ENCODE measurements around the gene SPTY2D1.

- TF ChIP-seq POLR2A (IDR thresholded peaks at IDR 0.05), result no peak
- TF ChIP-seq, protein P1, sequence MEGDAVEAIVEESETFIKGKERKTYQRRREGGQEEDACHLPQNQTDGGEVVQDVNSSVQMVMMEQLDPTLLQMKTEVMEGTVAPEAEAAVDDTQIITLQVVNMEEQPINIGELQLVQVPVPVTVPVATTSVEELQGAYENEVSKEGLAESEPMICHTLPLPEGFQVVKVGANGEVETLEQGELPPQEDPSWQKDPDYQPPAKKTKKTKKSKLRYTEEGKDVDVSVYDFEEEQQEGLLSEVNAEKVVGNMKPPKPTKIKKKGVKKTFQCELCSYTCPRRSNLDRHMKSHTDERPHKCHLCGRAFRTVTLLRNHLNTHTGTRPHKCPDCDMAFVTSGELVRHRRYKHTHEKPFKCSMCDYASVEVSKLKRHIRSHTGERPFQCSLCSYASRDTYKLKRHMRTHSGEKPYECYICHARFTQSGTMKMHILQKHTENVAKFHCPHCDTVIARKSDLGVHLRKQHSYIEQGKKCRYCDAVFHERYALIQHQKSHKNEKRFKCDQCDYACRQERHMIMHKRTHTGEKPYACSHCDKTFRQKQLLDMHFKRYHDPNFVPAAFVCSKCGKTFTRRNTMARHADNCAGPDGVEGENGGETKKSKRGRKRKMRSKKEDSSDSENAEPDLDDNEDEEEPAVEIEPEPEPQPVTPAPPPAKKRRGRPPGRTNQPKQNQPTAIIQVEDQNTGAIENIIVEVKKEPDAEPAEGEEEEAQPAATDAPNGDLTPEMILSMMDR (IDR thresholded peaks at IDR 0.05), result no peak
Observed at GRCh38 chr11:18668131-18668530, 34.0 kb upstream of the SPTY2D1 start.

Measured in body of pancreas (tissue), 4 donors.